GM20000 (cell line): Measurements from ENCODE around the gene GPR155.
"Not testable (repeated sequence)": the region's sequence is repeated elsewhere in the genome, so short reads cannot be mapped to it uniquely, and the experiment has no call there.

ENCODE experiments used
- DNase-seq: peaks from one replicate; pipeline ENCODE4 v3.0.0; 2012; ENCODE audit warnings: low spot score
- CTCF ChIP-seq: IDR thresholded peaks from 2 replicates; pipeline ENCODE4 v1.5.1; 2012; ENCODE audit warnings: mild to moderate bottlenecking, control low read depth; ENCODE audit errors: extremely low read depth, missing control alignments

The GPR155 gene

GRCh38 chr2:174430066-174430465, 56.8 kb downstream of the GPR155 start:
- DNase-seq, result no peak
- TF ChIP-seq CTCF, result no peak

- TF ChIP-seq CTCF, result no peak
- no peak for DNase-seq
These were observed 58.6 kb downstream of the GPR155 start for GRCh38 chr2:174428214-174428613.

GRCh38 chr2:174412256-174412655, 74.6 kb downstream of the GPR155 start:
- DNase-seq, result no peak

GRCh38 chr2:174410039-174410438, 76.8 kb downstream of the GPR155 start:
- DNase-seq, result not testable (repeated sequence)

More at GRCh38 chr2:174412256-174412655, 74.6 kb downstream of the GPR155 start:
- no peak for TF ChIP-seq CTCF

- TF ChIP-seq CTCF, result no peak
- no peak for DNase-seq
These were observed 83.2 kb downstream of the GPR155 start for GRCh38 chr2:174403628-174404027.

- TF ChIP-seq CTCF, result no peak
- no peak for DNase-seq
These were observed 86.0 kb downstream of the GPR155 start for GRCh38 chr2:174400853-174401252.

GRCh38 chr2:174399171-174399570, 87.7 kb downstream of the GPR155 start:
- no peak for TF ChIP-seq CTCF
- DNase-seq, result no peak

- DNase-seq, result no peak
- TF ChIP-seq CTCF, result no peak
These were observed 89.1 kb downstream of the GPR155 start for GRCh38 chr2:174397773-174398172.
